Liver (tissue), 9 donors: ENCODE data around the gene EIPR1. TPM values are rescaled to one million over a fixed set of nuclear protein-coding genes. Genes with fewer than 3 reads are reported as not detected.

ENCODE experiments used
- DNase-seq: peaks from one replicate; pipeline ENCODE4 v3.0.0-alpha.2; 2017; ENCODE audit warnings: low spot score
- H3K27ac ChIP-seq, 2 donors: one replicate each; pipeline ENCODE4 v1.7.0; 2013; ENCODE audit warnings: inconsistent platforms in 2 of 2, low read length in 2 of 2, control low read depth in 1 of 2, low read depth in 1 of 2, mild to moderate bottlenecking in 1 of 2
- H3K27me3 ChIP-seq, 4 donors: one replicate each; pipeline versions ENCODE4 v1.6.1 to v1.7.0; 2013; ENCODE audit warnings: low read length in 3 of 4, inconsistent platforms in 1 of 4, mild to moderate bottlenecking in 1 of 4, moderate library complexity in 1 of 4; ENCODE audit not compliant: control insufficient read depth in 4 of 4, insufficient read depth in 4 of 4
- H3K36me3 ChIP-seq, 4 donors: one replicate each; pipeline versions ENCODE4 v1.6.1 to v1.7.0; 2013; ENCODE audit warnings: low read length in 3 of 4, mild to moderate bottlenecking in 3 of 4, low read depth in 1 of 4, moderate library complexity in 1 of 4; ENCODE audit not compliant: control insufficient read depth in 4 of 4, insufficient read depth in 3 of 4
- H3K4me1 ChIP-seq, 4 donors: one replicate each; pipeline versions ENCODE4 v1.6.1 to v1.7.0; 2013; ENCODE audit warnings: low read length in 3 of 4, mild to moderate bottlenecking in 3 of 4, moderate library complexity in 1 of 4; ENCODE audit not compliant: control insufficient read depth in 4 of 4, insufficient read depth in 4 of 4
- H3K4me3 ChIP-seq, 3 donors: one replicate each; pipeline versions ENCODE4 v1.6.1 to v1.7.0; 2013; ENCODE audit warnings: low read length in 3 of 3, control low read depth in 1 of 3, low read depth in 1 of 3, mild to moderate bottlenecking in 1 of 3
- H3K9ac ChIP-seq, 2 donors: one replicate each; pipeline ENCODE4 v1.7.0; 2013; ENCODE audit warnings: low read length in 2 of 2, mild to moderate bottlenecking in 2 of 2, moderate library complexity in 2 of 2, control low read depth in 1 of 2, low read depth in 1 of 2
- H3K9me3 ChIP-seq, 4 donors: one replicate each; pipeline versions ENCODE4 v1.6.1 to v1.7.0; 2013; ENCODE audit warnings: low read length in 3 of 4; ENCODE audit not compliant: control insufficient read depth in 4 of 4
- ATF3 ChIP-seq: IDR thresholded peaks from 2 replicates; pipeline ENCODE4 v1.6.1; 2016; ENCODE audit warnings: antibody characterized with exemption
- CTCF ChIP-seq: fragments of 150-350 bp; IDR thresholded peaks from 2 replicates; pipeline ENCODE4 v1.5.1; 2017; ENCODE audit warnings: improper control_type of control experiment, low read depth, low read length; ENCODE audit not compliant: missing input control
- EGR1 ChIP-seq, 2 donors: IDR thresholded peaks; 2 replicates each; pipeline ENCODE4 v1.6.1; 2016 to 2018; ENCODE audit warnings: antibody characterized with exemption in 2 of 2, low read depth in 2 of 2
- FOXA1 ChIP-seq: IDR thresholded peaks from 2 replicates; pipeline ENCODE4 v1.6.1; 2016; ENCODE audit warnings: antibody characterized with exemption
- FOXA2 ChIP-seq: IDR thresholded peaks from 2 replicates; pipeline ENCODE4 v1.6.1; 2016; ENCODE audit warnings: antibody characterized with exemption
- GABPA ChIP-seq, 2 donors: IDR thresholded peaks in 1 of 2; conservative IDR thresholded peaks in 1 of 2; 2 replicates each; pipeline ENCODE4 v1.6.1; 2016; ENCODE audit warnings: antibody characterized with exemption in 2 of 2, mild to moderate bottlenecking in 1 of 2, moderate library complexity in 1 of 2
- HNF4A ChIP-seq, 2 donors: conservative IDR thresholded peaks; 2 replicates each; pipeline ENCODE4 v1.6.1; 2016; ENCODE audit warnings: antibody characterized with exemption in 2 of 2, mild to moderate bottlenecking in 2 of 2
- HNF4G ChIP-seq: IDR thresholded peaks from 2 replicates; pipeline ENCODE4 v1.6.1; 2016; ENCODE audit warnings: antibody characterized with exemption
- JUND ChIP-seq, 2 donors: IDR thresholded peaks; 2 replicates each; pipeline ENCODE4 v1.6.1; 2016; ENCODE audit warnings: antibody characterized with exemption in 2 of 2
- MAX ChIP-seq: IDR thresholded peaks from 2 replicates; pipeline ENCODE4 v1.6.1; 2016; ENCODE audit warnings: antibody characterized with exemption
- NR2F2 ChIP-seq: IDR thresholded peaks from 2 replicates; pipeline ENCODE4 v1.6.1; 2016; ENCODE audit warnings: antibody characterized with exemption
- RAD21 ChIP-seq, 2 donors: IDR thresholded peaks; 2 replicates each; pipeline ENCODE4 v1.6.1; 2016; ENCODE audit warnings: antibody characterized with exemption in 2 of 2, mild to moderate bottlenecking in 2 of 2
- REST ChIP-seq: IDR thresholded peaks from 2 replicates; pipeline ENCODE4 v1.6.1; 2016; ENCODE audit warnings: antibody characterized with exemption, mild to moderate bottlenecking
- RXRA ChIP-seq, 2 donors: IDR thresholded peaks; 2 replicates each; pipeline ENCODE4 v1.6.1; 2017 to 2018; ENCODE audit warnings: antibody characterized with exemption in 2 of 2, mild to moderate bottlenecking in 1 of 2
- SP1 ChIP-seq: IDR thresholded peaks from 2 replicates; pipeline ENCODE4 v1.6.1; 2018; ENCODE audit warnings: antibody characterized with exemption, mild to moderate bottlenecking
- TAF1 ChIP-seq: conservative IDR thresholded peaks from 2 replicates; pipeline ENCODE4 v1.6.1; 2016; ENCODE audit warnings: antibody characterized with exemption, mild to moderate bottlenecking
- YY1 ChIP-seq: IDR thresholded peaks from 2 replicates; pipeline ENCODE4 v1.6.1; 2016; ENCODE audit warnings: antibody characterized with exemption, mild to moderate bottlenecking
- ZBTB33 ChIP-seq: IDR thresholded peaks from 2 replicates; pipeline ENCODE4 v1.6.1; 2016; ENCODE audit warnings: antibody characterized with exemption
- WGBS: extraction: QIAGEN DNeasy Blood & Tissue Kit; methylation state at CpG from one replicate; pipeline ENCODE4 v1.1.7; 2013; 5-methylcytosine and 5-hydroxymethylcytosine counted together
- polyA plus RNA-seq, 2 donors: library from polyadenylated mRNA; stranded (reverse) in 1 of 2; unstranded in 1 of 2; fragments of 200-250 nt in 1 of 2; fragments of >200 nt in 1 of 2; fragmentation: Nextera tagmentation in 1 of 2; extraction: Ambion mirVana in 1 of 2; gene quantifications; one replicate each; pipeline versions ENCODE4 v1.2.1 to v1.2.3, GENCODE V29; 2013 to 2015
- total RNA-seq, 2 donors: library from RNA; depleted of rRNA; stranded (reverse); fragments of >200 nt; gene quantifications; one replicate each; pipeline ENCODE4 v1.2.3, GENCODE V29; 2014
- donor health status: healthy.
- donor health status: healthy.
- donor health status: healthy.
- donor health status: healthy.
- donor health status: healthy.

Gene EIPR1
- total and polyA plus RNA-seq, 4 donors, result 7.6 to 12.1 (median 11.4) TPM

GRCh38 chr2:3266925-3267867 is 110.4 kb downstream of the EIPR1 start:
- 96% methylated on average over 15 of the region's 15 CpGs for WGBS
- Histone ChIP-seq H3K9ac (no peak overlapping the region), H3K27me3 (no peaks in the 10 kb centered on the region), H3K4me3 (no peak overlapping the region), H3K36me3 (no peaks in the 10 kb centered on the region), H3K9me3 (no peaks in the 10 kb centered on the region), H3K4me1 (no peaks in the 10 kb centered on the region), H3K27ac (no peak overlapping the region)
- no peak for TF ChIP-seq SP1
- TF ChIP-seq ZBTB33, result no peak
- TF ChIP-seq NR2F2, result no peak
- DNase-seq, result no peak

GRCh38 chr2:3265981-3266924 is 111.4 kb downstream of the EIPR1 start:
- Histone ChIP-seq H3K9ac (no peak overlapping the region), H3K9me3 (no peaks in the 10 kb centered on the region), H3K27me3 (no peaks in the 10 kb centered on the region), H3K4me3 (no peak overlapping the region), H3K36me3 (no peaks in the 10 kb centered on the region), H3K4me1 (no peaks in the 10 kb centered on the region), H3K27ac (no peak overlapping the region)
- 95% methylated on average over 20 of the region's 20 CpGs for WGBS
- TF ChIP-seq FOXA1 (no peak), TAF1 (no peak), ZBTB33 (no peak), JUND (IDR thresholded peaks at IDR 0.05) (no peak), HNF4A (conservative IDR thresholded peaks at IDR 0.05) (no peak), GABPA (IDR thresholded peaks at IDR 0.05 in 1 of 2, conservative IDR thresholded peaks at IDR 0.05 in 1 of 2) (no peak), ATF3 (no peak), HNF4G (no peak), NR2F2 (no peak), FOXA2 (no peak), REST (no peak), RAD21 (IDR thresholded peaks at IDR 0.05) (no peak), CTCF (no peak), MAX (no peak), RXRA (IDR thresholded peaks at IDR 0.05) (no peak), SP1 (no peak), EGR1 (IDR thresholded peaks at IDR 0.05; ENCODE audit: low read depth in 2 of 2) (no peak), YY1 (no peak)
- DNase-seq, result no peak
